SU-DHL-6 (cell line): ENCODE measurements around the gene CDH13.

ENCODE experiments used
- EZH2phosphoT487 ChIP-seq: fragments of 200-600 bp; sonication (generic), shearing (Covaris generic); conservative IDR thresholded peaks from 2 replicates; pipeline ENCODE4 v1.6.1; 2018; ENCODE audit warnings: mild to moderate bottlenecking, antibody characterized with exemption, low read length, moderate library complexity, mixed read lengths
- TF ChIP-seq, protein P1 (sequence below): fragments of 200-600 bp; sonication (generic); IDR thresholded peaks from one replicate; pipeline ENCODE4 v1.5.1; 2017; ENCODE audit warnings: antibody characterized with exemption, mild to moderate bottlenecking, low read length, moderate library complexity; ENCODE audit not compliant: insufficient read depth, poor library complexity, severe bottlenecking

DNA sequence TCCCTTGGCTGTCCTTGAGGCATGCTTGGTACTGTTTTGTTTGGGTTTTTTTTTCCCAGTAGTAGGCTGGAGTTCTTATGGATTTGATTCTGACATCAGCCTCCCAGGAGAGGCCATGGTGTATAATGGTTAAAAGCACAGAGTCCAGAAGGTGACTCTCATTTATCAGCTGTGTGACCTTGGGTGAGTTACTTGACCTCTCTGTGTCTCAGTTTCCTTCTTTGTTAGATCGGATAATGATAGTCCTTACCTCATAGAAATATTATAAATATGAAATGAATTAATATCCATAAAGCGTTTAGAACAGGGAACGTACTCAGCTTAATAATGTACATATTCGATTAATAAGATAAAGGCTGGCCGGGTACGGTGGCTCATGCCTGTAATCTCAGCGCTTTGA, 810.3 kb downstream of the CDH13 start:
- TF ChIP-seq, protein P1, sequence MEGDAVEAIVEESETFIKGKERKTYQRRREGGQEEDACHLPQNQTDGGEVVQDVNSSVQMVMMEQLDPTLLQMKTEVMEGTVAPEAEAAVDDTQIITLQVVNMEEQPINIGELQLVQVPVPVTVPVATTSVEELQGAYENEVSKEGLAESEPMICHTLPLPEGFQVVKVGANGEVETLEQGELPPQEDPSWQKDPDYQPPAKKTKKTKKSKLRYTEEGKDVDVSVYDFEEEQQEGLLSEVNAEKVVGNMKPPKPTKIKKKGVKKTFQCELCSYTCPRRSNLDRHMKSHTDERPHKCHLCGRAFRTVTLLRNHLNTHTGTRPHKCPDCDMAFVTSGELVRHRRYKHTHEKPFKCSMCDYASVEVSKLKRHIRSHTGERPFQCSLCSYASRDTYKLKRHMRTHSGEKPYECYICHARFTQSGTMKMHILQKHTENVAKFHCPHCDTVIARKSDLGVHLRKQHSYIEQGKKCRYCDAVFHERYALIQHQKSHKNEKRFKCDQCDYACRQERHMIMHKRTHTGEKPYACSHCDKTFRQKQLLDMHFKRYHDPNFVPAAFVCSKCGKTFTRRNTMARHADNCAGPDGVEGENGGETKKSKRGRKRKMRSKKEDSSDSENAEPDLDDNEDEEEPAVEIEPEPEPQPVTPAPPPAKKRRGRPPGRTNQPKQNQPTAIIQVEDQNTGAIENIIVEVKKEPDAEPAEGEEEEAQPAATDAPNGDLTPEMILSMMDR, result no peak
- no peak for TF ChIP-seq EZH2phosphoT487
